NCI-H1092 (cell line): ENCODE results near the gene ANP32B.
"Not testable (repeated sequence)": the region's sequence is repeated elsewhere in the genome, so short reads cannot be mapped to it uniquely, and the experiment has no call there.

Experiments used
- DNase-seq: peaks from one replicate; lab custom pipeline; 2025; lab: John Stamatoyannopoulos, UW

The ANP32B gene

DNA sequence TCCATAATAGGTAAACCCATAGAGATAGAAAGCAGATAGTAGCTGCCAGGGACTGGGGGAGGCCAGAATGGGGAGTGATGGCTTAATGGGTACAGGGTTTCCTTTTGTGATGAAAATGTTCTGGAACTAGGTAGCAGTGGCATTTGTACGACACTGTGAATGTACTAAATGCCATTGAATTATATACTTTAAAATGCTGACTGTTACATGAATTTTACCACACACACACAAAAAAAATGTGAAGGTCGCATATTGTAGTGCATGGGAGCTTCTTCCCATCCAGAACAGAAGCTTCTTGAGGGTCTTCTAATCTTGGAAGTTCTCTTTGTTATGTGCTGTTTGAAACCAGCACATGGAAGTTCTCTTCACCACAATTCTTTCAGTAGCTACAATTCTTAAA is 19.9 kb upstream of the ANP32B start:
- no peak for DNase-seq

GRCh38 chr9:97964901-97965300 is 18.2 kb upstream of the ANP32B start:
- no peak for DNase-seq

GRCh38 chr9:97966493-97966892 is 16.6 kb upstream of the ANP32B start:
- DNase-seq = no peak

GRCh38 chr9:97969014-97969413 is 14.1 kb upstream of the ANP32B start:
- DNase-seq = no peak

DNA sequence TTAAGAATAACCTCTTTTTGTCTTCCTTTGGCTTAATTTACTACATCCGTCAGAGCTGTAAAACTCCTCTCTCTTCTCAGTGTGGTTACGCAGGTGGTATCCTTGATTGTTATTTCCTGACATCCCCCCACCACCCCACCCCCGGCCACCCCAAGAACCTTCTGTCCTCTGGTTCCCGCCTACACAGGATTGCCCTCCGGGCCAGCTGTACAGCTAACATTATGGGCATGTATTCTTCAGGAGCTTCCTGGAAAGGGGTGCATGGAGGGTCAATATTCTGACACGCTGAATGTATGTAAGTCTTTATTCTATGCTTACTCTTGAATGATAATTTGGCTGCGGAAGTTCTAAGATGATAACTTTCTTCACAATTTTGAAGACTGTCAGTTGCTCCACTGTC is 13.0 kb upstream of the ANP32B start:
- DNase-seq = no peak

- DNase-seq = no peak
These were observed 10.4 kb upstream of the ANP32B start for GRCh38 chr9:97972753-97973152.

DNA sequence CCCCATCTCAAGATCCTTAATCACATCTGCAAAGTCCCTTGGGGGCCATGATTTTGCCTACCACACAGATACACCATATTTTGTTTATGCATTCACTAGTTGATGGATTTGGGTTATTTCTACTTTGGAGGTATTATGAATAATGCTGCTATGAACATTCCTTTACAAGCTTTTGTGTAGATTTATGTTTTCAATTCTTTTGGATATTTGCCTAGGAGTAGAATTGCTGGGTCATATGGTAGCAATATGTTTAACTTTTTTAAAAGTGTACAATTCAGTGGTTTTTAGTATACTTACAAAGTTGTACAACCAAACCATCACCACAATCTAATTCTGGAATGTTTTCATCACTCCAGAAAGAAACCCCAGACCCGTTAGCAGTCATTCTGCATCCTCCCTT is 7.8 kb upstream of the ANP32B start:
- DNase-seq = no peak

DNA sequence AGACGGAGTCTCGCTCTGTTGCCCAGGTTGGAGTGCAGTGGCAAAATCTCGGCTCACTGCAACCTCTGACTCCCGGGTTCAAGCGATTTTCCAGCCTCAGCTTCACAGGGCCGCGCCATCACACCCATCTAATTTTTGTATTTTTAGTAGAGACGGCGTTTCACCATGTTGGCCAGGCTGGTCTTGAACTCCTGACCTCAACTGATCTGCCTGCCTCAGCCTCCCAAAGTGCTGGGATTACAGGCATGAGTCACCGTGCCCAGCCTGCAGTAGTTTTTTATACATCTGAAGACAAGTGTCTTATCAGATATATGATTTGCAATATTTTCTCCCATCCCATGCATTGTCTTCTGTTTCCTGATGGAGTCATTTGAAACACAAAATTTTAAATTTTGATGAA is 6.5 kb upstream of the ANP32B start:
- DNase-seq = not testable (repeated sequence)

- no peak for DNase-seq
These were observed 4.6 kb upstream of the ANP32B start for GRCh38 chr9:97978371-97979130.

DNA sequence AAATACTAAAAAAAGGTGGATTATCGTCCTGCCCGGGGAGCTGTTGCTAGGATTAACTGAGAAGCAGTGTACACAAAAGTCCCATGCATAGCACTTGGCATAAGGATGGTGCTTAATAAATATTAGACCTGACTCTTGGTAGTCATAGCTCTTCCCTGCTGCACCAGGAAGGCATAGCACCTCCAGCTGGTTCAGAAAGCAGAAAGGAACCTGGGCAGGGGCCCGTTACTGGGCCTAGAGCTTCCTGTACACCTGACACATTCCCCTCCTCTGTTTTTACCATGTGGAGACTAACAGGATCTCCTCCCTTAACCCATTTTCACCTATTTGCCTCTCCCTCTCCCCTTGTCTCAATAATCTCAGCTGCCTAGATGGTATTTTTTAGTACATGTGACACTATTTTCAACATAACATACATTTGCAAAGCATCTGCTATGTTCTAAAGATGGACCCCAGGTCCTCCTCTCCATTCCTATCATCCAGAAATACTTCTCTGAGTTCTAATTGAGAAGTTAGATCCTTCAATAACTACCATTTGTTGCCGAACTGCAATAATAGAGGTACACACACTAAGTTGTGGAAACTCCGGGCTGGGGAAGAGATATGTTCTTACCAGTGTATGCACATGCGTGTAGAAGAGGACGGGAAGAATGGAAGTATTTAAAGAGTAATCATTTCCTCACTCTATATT is 3.2 kb upstream of the ANP32B start:
- DNase-seq = no peak

GRCh38 chr9:97980479-97980803 is 2.7 kb upstream of the ANP32B start:
- no peak for DNase-seq

DNA sequence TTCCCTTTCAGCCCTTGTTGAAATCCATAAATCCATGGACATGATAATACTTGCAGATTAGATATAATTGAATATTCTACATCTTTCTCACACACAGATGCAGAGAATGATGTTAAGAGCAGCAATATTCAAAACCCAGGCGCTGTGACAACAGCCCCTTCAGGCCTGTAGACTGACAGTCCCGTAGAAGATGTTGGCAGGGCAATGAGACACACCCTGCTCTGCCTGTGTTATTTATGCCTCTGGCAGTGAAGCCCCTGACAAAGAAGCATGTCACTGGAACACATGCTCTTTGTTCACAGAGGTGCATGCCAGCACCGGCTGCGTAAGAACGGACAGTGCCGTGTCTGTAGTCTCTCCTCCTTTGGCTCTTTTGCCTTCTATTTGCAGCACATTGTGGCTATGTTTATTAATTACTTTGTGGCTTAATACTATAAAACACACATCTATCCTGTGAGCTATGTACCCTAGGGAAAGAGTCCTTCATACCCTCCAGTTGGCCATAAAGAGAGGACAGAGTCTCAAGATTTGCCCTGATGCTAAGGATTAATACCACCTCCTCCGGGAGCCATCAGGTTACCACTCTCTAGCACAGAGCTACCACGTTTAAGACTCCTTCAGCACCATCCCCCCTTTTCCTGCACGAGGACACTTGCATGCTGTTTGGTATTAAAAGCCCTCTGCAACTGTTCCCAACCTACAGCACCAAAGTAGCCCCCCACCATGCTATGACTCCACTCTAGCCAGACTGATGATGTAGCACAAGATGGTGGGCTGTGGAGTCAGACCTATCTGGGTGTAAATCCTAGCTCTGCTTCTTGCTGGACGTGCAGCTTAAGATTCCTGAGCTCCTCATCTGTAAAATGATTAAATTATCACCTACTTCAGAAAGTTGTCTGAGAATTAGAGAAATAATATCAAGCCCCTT is 2.0 kb upstream of the ANP32B start:
- no peak for DNase-seq

- no peak for DNase-seq
These were observed 1.1 kb upstream of the ANP32B start for GRCh38 chr9:97981846-97982682.

GRCh38 chr9:97983589-97984187 is 547 bp downstream of the ANP32B start:
- DNase-seq = peak; percentile 29

- DNase-seq = peak; percentile 60
These were observed 1.3 kb downstream of the ANP32B start for GRCh38 chr9:97984188-97985057.

DNA sequence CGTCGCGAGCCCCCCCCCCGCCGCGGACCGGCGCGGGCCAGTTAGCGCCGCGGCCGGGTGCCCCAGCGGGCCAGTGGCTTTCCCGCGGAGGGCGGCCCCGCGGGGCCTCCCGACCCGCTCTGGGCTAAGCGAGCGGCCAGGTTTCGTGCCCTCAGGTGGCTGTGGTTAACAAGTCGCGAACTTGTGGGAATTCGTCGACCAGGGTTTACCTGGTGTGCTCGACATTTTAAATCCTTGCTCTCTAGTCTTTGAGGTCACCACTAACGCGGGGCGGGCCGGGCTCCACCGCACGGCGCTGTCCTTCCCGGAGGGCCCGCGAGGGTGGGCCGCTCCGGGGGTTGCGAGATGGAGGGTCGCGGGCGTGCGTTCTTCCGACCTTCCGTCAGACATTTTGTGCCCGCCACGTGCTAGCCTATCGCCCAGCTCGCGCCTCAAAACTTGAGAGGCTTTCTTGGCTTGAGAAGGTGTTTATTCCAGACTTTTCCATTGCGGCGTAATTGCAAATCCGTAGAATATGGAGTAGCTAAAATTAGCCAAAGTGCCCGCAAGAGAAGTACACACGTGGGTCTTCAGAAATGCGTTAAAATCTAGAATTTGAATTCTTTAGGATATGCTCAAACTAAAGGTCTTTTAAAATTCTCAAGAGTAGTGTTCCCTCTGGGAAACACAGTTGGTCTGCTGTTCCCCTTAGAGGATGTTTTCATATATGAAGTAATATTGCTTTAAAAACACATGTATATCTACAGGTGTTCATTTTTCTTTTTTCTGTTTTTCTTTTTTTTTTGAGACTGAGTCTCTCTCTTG is 2.1 kb downstream of the ANP32B start:
- no peak for DNase-seq

DNA sequence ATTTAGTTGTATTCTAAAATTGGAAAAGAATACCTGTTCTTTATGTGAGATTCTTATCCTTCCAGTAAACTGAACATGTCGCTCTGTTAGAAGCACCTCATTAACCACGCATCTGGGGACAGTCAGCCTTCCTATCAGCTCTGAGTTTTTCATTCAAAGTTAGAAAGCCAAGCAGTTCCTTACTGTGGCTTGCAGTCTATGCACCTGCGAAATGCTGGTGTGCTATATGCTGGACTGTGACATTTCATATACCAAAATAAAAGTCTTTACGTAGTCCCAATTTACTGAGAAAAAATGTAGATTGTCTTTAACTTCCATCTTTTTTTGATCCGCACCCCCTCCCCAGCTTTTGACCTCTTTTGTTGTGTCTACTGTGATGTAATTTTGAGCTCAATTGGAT is 4.3 kb downstream of the ANP32B start:
- no peak for DNase-seq

DNA sequence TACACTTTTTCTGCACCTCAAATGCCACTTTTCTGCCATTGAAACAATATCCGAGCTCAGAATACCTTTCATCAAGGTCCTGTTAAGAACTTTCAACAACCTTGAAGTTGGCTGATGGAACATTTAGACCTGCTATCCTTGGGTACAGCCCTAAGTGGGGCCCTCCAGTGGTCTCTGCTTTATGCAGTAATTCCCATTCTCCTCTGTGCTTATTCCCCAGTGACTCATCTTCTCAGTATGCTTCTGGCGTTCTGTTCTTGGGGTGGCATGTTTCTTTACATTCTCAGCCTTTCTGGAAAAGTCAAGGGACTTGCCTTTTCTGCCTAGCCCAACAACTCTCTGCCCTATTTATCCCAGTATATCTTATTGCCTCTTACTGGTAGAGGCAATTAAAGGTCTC is 7.1 kb downstream of the ANP32B start:
- DNase-seq = no peak

- no peak for DNase-seq
These were observed 8.7 kb downstream of the ANP32B start for GRCh38 chr9:97991818-97992217.

GRCh38 chr9:97992219-97992618 is 9.1 kb downstream of the ANP32B start:
- no peak for DNase-seq
